ENCODE results near the gene SLC6A16.
A peak's percentile ranks its signal among the peaks of the same experiment; 100 is the strongest.
"Not testable (repeated sequence)": the region's sequence is repeated elsewhere in the genome, so short reads cannot be mapped to it uniquely, and the experiment has no call there.

Gene SLC6A16

DNA sequence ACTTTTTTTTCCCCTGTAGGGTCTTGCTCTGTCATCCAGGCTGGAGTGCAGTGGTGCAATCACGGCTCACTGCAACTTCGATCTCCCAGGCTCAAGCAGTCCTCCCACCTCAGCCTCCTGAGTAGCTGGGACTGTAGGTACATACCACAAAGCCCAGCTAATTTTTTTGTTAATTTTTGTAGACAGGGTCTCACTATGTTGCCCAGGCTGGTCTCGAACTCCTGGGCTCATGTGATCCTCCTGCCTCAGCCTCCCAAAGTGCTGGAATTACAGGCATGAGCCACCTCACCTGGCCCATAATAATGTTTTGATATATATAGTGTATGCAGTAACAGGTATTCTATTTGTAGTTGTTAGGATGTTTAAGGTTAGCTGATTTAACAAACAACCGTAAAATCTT lies 6.2 kb upstream of the SLC6A16 start:
- not testable (repeated sequence) for DNase-seq (ENCODE audit: low spot score)

DNA sequence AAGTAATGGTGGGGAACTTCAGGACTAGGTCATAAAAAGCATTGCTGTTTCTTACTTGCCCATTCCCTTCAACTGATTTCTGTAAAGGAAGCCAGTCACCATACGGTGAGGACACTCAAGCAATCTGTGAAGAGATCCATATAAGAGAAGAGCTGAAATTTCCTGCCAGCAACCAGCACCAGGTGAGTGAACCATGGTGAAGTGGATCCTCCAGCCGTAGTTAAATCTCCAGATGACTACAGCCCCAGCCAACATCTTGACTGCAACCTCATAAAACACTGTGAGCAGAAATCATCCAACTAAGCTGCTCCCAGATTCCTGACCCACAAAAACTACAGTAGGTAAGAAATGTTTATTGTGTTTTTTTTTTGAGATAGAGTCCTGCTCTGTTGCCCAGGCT lies 3.8 kb upstream of the SLC6A16 start:
- DNase-seq (ENCODE audit: low spot score), result no peak

DNA sequence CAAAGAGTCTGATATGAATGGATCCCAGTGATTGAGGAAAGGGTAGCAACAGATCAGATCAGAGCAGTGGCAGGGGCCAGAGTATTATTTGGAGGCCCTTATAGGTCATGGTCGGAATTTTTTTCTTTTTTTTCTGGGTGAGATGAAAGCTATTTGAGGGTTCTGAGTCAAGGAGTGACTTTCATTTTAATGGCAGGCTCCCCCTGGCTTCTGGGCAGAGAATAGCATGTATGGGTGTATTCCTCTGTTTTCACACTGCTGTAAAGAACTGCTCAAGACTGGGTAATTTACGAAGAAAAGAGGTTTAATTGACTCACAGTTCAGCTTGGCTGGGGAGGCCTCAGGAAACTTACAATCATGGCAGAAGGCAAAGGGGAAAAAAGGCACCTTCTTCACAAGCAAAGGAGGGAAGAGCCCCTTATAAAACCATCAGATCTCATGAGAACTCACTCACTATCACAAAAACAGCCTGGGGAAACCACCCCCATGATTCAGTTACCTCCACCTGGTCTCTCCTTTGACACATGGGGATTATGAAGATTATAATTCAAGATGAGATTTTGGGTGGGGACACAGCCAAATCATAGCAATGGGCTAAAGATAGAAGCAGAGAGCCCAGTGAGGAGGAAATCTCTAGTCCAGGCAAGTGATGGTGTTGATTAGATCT lies 3.0 kb upstream of the SLC6A16 start:
- peak; percentile 48 for DNase-seq (ENCODE audit: low spot score)

DNA sequence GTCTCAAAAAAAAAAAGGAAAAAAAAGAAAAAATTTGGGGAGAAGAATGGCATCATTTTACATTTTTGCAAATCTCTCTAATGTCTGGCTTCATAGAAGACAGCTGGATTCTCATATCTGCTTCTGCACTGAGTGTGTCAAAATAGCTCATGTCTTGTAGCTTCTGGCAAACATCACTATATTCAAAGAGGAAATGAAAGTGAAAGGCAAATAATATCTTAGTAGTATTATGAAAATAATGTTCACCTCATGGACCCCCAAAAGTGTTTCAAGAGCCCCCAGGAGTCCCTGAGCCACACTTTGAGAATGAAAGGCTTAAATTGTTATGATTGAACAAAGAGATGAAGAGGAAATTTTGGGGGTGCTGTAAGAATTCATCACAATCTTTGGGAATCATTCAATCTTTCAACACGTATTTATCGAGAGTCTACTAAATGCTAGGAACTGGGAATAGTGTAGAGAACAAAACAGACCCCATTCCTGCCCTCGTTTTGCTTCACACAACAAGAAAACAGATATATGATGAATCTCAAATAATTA lies 1.2 kb upstream of the SLC6A16 start:
- DNase-seq (ENCODE audit: low spot score), result no peak

DNA sequence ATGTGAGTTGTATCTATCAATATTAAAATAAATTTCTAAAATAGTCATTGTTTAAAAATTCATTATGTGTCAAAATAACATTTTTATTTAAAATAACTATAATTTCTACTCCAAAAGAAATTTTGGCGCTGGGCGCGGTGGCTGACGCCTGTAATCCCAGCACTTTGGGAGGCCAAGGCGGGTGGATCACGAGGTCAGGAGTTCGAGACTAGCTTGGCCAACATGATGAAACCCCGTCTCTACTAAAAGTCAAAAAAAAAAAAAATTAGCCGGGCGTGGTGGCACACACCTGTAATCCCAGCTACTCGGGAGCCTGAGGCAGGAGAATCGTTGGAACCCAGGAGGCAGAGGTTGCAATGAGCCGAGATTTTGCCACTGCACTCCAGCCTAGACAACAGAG lies 765 bp upstream of the SLC6A16 start:
- not testable (repeated sequence) for DNase-seq (ENCODE audit: low spot score)

DNA sequence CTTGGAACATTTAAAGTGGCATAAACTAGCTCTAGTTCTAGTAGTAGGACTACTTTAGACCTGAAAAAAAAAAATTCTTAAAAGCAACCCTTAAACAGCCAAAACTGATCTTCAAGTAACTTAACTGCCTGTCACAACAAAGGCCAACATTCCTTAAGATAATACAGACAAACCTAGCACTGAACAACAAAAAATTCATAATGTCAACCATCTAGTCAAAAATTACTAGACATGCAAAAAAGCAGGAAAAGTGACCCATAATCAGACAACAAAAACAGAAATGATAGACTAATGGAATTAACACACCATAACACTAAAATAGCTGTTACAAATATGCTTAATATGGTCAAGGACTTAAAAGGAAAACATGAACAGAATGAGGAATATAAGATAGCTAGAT lies 6.7 kb downstream of the SLC6A16 start:
- DNase-seq (ENCODE audit: low spot score), result no peak

DNA sequence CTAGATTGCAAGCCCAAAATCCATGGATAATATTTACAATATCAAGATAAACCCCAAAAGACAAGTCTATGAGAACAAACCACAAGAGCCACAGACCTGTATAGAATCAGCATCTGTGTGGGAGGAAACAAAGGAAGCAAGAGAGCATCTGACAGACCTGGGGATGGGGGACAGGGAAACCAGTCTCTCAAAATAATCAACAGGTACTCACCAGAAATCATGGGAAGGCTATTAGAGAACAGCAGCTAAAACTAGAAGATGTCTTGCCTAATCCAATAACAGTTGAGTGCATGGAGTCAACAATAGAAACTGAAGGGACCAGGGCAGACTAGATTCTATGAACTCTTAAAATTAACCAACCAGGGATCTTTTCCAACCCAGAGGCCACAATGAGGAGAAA lies 8.7 kb downstream of the SLC6A16 start:
- no peak for DNase-seq (ENCODE audit: low spot score)

DNA sequence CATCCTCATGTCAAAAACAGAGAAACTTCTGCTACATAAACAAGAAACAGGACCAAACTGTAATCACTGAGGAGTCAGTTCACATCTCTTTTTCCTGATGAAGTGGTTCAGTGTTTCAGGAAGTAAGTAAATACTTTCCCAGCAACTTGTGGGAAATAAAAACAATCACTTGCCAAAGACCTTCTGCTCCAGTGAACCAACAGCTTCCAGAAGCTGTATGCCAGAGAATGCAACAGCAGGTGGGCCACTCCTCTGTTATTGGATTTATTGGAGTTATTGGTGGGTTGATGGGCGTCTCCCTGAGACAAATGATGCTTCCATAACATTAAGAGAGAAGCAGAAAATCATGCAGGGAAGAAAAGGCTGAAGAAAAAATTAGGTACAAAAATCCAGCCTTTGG lies 9.9 kb downstream of the SLC6A16 start:
- DNase-seq (ENCODE audit: low spot score), result no peak

DNA sequence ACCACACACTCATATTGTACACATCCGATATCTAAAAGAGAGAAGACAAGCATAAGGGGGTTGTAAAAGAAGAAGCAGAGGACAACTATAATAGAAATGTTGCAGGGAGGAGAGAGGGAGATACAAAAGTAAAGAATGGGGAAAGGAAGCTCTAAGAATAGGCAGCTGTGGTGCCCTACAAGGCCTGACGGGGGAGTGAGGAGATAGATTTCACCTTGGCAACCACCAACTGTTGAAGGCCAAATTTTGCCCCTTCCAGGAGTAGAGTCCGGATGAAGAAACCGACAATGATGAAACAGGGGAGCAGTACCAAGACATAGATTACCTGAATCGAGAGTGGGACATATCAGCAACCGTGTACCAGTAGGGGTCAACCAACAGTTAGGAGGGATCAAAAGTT lies 15.9 kb downstream of the SLC6A16 start:
- DNase-seq (ENCODE audit: low spot score), result no peak

DNA sequence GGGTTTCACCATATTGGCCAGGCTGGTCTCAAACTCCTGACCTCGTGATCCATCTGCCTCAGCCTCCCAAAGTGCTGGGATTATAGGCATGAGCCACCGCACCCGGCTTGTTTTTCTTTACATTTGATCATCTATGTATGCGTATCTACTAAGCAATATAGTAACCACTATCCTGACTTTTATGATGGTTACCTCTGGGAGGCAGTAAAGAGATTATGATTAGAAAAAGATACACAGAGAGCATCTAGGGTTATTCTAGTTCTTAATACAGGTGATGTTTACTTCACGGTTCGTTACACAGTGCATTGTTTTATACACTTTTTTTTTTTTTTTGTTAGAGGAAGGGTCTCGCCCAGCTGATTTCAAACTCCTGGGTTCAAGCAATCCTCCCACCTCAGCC lies 18.3 kb downstream of the SLC6A16 start:
- DNase-seq (ENCODE audit: low spot score), result not testable (repeated sequence)

DNA sequence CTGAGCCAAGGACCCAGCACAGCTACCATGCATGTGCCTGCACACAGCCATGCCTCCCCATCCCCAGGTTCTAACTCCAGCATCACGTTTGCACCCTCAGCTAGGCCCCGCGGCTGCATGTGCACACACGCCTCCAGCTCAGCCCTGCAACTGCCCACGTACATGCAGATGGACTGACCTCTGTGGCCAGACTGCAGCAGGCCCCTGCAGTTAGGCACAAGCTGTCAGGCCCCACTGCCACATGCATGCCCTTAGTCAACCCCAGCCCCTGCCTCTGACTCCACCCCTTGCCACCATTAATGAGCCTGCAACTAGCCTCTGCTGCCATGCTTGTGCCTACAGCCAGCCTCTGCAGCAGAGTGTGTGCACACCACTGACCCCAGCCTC lies 23.1 kb downstream of the SLC6A16 start:
- no peak for DNase-seq (ENCODE audit: low spot score)

DNA sequence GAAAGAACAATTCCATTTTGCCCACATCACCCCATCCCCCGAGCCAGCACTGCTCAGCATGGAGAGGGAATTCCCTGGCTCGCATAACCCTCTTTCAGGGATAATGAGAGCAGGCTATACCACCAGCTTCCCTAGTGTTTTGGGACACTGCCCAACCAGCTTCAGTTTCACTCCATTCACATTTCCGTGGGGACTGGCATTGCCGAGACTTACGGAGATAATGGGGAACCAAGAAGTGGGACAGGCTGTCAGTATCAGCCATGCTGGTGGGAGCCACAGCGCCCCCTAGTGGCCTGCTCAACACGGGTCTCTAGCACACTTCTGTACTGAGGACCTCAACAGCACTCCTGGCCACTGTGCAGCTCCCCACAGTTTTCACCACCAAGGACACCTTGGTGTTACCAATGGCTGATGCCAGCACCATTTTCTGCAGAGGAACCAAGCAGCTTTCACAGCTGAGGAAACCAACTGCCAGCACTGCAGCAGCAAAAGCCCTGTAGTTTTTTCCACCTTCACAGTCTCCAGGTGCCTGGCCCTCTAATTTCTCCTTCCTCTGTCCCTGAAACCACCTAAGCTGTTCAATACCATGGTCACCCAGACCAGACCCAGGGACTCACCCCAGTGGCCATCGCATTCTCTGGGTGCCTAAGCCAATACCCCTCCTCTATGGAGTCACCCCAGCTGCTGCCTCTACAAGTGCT lies 23.7 kb downstream of the SLC6A16 start:
- DNase-seq (ENCODE audit: low spot score), result peak; percentile 74

DNA sequence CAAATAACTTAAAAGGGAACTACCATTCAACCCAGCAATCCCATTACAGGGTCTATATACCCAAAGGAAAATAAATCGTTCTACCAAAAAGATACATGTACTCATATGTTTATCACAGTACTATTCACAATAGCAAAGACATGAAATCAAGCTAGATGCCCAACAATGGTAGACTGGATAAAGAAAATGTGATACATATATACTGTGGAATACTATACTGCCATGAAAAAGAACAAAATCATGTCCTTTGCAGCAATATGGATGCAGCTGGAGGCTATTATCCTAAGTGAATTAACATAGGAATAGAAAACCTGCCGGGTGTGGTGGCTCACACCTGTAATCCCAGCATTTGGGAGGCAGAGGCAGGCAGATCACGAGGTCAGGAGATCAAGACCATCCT lies 26.3 kb downstream of the SLC6A16 start:
- not testable (repeated sequence) for DNase-seq (ENCODE audit: low spot score)

DNA sequence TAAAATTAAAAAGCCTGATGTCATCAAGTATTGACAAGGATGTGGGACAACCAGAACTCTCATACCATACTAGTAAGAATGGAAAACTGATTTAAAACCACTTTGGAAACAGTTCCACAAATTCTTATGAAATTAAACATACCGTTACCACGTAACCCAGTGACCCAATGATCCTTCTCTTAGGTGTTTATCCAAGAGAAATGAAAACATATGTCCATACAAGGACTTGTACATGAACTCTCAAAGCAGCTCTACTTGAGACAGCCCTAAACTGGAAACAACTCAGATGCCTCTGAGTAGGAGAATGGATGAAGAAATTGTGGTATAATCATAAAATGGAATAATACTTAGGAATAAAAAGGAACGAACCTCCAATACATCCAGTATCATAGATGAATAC lies 27.6 kb downstream of the SLC6A16 start:
- DNase-seq (ENCODE audit: low spot score), result no peak

DNA sequence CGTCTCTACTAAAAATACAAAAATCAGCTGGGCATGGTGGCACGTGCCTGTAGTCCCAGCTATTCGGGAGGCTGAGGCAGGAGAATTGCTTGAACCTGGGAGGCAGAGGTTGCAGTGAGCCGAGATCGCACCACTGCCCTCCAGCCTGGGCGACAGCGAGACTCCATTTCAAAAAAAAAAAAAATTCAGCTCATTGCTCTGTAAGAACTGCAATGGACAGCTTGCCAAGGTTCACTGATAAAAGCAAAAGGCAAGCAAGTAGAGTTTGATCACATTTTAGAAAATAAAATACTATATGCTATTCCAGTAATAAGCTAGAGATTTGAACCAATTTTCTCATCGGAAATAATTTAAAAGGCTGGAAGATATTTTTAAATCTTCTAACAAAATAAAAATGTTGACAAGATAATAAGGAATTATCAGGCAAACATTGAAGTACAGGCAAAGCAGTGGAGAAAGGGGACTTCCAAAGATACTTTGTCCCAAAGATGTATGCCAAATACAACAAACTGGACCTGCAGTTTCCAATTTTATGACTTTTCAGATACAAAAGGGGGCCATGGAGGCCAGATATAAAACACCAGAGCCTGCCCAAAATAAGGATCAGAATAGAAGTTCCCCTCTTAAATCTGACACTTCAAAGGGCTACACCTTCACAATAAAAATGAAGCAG lies 29.6 kb downstream of the SLC6A16 start:
- DNase-seq (ENCODE audit: low spot score), result no peak

DNA sequence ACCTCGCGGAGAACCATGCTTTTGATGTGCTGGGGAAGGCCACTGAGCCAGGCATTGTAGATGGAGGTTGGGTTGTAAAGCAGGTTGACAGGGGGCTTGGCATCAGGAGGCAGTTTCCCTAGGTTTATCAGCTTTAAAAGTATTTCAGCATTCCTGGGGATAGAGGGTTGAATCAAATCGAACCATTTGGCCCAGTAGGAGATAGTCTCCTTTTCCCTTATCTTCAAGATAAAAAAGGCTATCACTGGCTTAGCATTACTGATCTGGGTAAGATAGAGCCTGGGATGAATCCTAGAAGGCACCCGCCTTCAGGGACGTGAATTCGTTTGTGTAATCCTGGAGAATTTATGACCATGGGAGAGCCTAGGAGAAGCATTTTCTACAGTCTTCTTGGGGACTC lies 30.6 kb downstream of the SLC6A16 start:
- DNase-seq (ENCODE audit: low spot score), result no peak

DNA sequence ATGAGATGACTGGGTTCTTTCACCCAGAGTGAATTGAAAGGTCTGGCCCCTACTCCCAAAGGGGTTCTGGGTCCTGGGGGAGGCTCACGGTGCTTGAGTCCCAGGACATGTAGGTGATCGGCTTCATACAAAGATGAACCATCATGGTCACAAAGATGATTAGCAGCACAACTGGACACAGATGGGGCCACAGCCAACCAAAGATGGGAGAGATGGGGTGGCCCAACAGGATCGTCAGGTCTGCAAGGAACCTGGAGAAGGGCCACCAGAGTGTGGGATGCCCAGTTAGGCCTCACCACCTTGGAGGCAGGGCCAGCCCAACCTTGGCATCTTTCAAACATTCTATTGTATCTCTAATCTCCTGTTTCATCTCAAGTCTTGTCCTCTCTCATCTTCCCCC lies 34.5 kb downstream of the SLC6A16 start:
- DNase-seq (ENCODE audit: low spot score), result no peak

DNA sequence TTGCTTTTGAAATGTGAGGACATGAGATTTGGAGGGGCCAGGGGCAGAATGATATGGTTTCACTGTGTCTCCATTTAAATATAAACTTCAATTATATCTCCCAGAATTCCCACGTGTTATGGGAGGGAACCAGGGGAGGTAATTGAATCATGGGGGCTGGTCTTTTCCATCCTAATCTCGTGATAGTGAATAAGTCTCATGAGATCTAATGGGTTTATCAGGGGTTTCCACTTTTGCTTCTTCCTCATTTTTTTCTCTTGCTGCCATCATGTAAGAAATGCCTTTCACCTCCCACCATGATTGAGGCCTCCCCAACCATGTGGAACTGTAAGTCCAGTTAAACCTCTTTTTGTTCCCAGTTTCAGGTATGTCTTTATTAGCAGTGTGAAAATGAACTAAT lies 35.7 kb downstream of the SLC6A16 start:
- DNase-seq (ENCODE audit: low spot score), result not testable (repeated sequence)

DNA sequence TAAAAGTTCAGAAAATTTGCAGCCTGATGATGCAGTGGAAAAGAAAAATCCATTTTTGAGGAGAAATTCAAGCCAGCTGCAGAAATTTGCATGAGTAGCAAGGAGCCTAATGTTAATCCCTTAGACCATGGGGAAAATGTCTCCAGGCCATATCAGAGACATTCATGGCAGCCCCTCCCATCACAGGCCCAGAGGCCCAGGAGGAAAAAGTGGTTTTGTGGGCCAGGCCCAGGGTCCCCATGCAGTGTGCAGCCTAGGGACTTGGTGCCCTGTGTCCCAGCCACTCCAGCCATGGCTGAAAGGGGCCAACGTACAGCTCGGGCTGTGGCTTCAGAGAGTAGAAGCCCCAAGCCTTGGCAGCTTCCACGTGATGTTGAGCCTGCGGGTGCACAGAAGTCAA lies 36.8 kb downstream of the SLC6A16 start:
- DNase-seq (ENCODE audit: low spot score), result not testable (repeated sequence)

DNA sequence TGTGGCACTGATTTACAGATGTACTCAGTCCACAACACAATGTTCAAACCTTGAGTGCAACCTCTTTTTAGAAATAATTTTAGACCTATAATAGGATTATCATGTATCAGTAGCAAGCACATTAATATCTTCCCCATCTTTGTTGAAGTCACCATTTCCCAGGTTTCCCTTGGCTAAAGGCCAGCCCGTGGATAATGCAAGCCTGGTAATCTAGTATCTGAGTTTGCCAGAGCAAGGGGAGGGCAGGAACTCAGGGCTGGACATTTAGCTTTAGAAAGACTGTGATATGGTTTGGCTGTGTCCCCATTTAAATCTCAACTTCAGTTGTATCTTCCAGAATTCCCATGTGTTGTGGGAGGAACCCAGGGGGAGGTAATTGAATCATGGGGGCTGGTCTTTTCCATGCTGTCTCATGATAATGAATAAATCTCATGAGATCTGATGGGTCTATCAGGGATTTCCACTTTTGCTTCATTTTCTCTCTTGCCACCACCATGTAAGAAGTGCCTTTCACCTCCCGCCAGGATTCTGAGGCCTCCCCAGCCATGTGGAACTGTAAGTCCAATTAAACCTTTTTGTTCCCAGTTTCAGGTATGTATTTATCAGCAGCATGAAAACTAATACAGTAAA lies 37.7 kb downstream of the SLC6A16 start:
- no peak for DNase-seq (ENCODE audit: low spot score)

DNA sequence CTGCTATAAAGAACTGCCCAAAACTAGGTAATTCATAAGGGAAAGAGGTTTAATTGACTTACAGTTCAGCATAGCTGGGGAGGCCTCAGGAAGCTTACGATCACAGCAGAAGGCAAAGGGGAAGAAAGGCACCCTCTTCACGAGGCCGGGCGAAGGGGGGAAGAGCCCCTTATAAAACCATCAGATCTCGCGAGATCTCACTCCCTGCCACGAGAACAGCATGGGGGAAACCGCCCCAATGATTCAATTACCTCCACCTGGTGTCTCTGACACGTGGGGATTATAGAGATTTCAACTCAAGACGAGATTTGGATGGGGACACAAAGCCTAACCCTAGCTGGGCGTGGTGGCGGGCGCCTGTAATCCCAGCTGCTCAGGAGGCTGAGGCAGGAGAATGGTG lies 42.8 kb downstream of the SLC6A16 start:
- no peak for DNase-seq (ENCODE audit: low spot score)

DNA sequence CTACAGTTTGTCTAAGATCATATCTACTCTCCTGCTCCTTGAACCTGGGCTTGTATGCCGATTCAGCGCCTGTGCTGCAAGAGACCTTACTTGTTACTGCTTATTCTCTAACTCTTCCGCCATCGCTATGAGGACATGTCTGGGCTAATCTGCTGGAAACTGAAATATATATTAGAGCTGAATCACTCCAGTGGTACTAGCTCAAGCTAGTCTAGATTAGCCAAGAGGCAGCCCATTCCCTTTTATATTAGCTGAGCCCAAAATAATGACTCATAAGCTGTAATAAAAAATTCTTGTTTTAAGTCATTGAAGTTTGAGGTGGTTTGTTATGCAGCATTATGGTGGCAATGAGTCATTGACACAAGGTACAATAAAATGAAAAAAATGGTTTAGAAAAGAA lies 52.8 kb downstream of the SLC6A16 start:
- no peak for DNase-seq (ENCODE audit: low spot score)
